ENCODE results near the gene ATF7.
"Not testable (repeated sequence)": the region's sequence is repeated elsewhere in the genome, so short reads cannot be mapped to it uniquely, and the experiment has no call there.

The ATF7 gene

DNA sequence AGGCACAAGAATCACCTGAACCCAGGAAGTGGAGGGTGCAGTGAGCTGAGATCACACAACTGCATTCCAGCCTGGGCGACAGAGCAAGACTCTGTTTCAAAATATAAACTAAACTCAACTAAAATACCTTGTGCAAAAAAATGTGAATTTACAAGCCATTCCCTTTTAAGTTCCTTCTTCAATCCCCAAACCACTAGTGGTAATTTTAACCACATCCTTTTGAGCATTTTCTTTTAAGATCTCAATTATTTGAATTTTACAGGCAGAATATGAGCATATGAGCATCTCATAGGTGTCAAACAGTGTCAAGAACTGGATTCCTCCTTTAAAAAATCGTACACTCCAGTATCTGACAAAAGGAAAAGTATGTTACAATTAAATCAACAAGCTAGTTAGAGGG, 61.9 kb downstream of the ATF7 start:
- DNase-seq: no peak

GRCh38 chr12:53563452-53564028, 62.6 kb downstream of the ATF7 start:
- DNase-seq: no peak

GRCh38 chr12:53561590-53561953, 64.6 kb downstream of the ATF7 start:
- DNase-seq: no peak

DNA sequence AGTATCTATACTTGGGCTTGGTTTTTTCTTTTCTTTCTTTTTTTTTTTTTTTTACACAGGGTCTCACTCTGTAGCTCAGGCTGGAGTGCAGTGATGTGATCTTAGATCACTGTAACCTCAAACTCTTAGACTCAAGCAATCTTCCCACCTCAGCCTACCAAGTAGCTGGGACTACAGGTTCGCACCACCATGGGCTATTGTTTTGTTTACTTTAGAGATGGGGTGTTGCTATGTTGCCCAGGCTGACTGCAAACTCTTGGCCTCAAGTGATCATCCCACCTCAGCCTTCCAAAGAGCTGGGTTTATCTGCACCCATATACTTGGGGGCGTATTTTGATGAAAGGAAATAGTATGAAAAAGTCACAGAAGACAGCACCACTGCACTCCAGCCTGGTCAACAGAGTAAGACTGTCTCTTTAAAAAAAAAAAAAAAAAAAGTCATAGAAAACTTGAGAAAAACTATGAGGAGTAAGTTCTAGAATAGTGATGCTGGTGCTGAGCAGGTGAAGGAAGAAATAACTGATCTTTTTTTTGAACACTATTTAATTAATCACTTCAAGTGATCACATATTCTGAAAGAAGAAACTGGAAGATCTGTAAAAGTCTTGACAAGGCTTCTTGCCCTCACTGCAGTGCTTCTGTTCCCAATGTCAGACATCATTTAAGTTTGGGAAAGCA, 65.1 kb downstream of the ATF7 start:
- no peak for DNase-seq

DNA sequence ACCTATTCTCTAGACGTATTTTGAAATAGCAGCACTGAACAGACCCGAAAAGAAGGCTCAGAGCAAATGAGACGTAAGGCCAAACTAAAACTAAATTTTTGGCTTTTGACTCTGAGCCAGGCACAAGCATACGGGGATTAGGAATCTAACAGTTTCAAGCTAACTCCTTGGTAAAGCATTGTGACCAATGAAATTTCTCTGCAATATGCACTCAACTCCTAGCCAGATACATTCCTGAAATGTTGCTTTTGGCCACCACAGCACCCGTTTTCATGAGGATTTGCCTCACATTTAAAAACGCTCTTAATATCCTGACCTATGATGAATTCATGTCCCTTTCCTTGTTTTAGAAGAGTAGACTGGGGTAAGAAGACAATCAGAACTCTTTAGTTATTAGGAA, 65.8 kb downstream of the ATF7 start:
- DNase-seq: no peak

DNA sequence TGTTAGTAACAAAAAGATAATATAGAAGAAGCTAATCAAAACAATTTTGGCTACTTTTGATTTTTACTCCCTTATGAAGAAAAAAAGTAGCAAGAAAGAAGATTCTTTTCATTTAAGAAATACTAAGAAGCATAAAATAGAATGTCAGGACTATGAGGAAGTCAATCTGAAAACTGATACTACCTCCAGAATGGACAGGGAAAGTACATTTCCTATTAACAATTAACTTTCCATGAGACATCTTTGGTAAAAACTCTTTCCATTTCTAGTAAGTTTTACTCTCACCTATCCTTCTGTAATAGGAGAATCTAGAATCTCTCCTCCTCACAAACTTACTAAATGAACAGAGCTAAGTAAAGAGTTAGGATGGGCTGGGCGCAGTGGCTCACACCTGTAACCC, 67.6 kb downstream of the ATF7 start:
- no peak for DNase-seq

DNA sequence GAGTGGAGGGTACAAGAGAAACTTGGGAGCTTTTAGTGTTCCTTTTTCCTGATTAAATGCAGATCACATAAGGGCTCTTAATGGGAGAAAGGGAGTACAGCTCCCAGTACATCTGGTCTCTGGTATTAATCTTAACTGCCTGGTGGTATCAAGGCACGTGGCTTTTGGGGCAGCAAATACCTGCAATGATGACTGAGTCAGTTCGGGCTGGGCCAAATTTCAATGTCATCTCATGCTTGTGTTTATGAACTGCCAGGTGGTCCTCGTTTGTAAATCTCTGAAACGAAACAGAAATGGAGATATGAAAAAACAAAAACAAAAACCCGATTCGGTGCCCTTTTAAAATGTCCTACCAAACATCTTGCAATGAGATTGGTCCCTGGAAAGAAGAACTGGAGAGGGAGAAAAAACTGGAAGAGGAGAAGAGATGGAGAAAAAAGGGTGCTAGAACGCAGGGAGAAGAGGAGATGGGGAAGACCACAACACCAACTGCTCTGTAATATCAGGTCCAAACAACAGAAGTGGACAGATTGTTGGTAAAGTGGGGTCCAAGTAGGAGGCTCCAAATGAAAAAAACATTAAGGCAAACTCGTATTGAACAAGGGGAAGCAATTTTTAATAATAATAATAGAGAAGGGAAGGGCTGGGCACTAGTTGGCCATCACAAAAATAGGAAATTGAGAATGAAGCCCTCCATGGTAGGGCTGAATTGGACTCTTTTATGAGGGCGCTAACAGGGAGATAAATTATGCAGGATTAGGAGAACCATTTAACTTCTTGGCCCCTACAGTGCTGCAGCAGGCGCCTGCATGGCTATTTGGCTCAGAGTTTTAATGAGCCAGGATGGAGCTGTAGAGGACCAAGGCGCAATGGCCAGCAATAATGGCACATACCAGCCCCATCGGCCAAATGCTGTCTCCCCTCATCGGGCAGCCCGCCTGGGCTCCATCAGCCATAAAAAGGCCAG, 73.5 kb downstream of the ATF7 start:
- DNase-seq: no peak

GRCh38 chr12:53551889-53552291, 74.3 kb downstream of the ATF7 start:
- DNase-seq: no peak

GRCh38 chr12:53550595-53550994, 75.6 kb downstream of the ATF7 start:
- DNase-seq: no peak

DNA sequence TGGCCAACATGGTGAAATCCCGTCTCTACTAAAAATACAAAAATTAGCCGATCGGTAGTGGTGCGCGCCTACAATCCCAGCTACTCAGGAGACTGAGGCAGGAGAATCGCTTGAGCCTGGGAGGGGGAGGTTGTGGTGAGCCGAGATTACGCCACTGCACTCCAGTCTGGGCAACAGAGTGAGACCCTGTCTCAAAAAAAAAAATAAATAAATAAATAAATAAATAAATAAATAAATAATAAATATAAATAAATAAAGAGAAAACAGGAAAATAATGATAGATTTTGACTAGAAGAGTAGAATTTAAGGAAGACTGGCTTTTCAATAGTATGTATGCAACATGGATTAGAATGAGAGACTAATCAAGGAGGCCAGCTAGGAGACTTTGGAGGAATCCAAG, 76.1 kb downstream of the ATF7 start:
- DNase-seq: not testable (repeated sequence)

GRCh38 chr12:53548354-53548753, 77.8 kb downstream of the ATF7 start:
- DNase-seq: not testable (repeated sequence)

DNA sequence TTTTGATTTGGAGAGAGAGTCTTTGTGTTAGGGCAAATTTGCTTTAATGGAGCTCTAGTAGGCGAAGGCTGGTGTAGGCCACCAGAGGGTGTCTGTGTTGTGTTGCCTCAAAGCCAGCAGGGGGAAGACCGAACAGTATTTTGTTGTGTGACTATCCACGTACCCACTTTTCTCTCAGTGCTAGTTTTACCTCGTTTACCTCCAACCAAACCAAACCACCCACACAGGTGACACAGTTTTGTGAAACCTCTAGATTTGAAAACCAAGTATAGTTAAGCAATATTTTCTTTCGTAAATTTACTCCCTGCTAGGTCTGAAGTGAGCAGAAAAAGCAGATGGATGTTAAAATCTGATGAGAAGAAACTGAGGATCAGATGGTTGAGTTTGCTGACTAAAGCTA, 82.6 kb downstream of the ATF7 start:
- no peak for DNase-seq

DNA sequence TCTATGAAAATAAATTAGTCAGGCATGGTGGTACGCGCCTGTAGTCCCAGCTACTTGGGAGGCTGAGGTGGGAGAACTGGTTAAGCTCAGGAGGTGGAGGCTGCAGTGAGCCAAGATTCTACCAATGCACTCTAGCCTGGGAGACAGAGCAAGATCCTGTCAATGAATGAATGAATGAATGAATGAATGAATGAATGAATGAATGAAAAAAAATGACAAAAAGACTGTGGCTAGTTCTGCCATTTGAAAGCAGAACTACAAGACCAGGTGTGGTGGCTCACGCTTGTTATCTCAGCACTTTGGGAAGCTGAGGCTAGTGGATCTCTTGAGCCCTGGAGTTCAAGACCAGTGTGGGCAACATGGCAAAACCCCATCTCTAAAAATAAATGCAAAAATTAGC, 86.7 kb downstream of the ATF7 start:
- DNase-seq: no peak

GRCh38 chr12:53538209-53538689, 87.9 kb downstream of the ATF7 start:
- DNase-seq: no peak

GRCh38 chr12:53536962-53537361, 89.2 kb downstream of the ATF7 start:
- DNase-seq: no peak

GRCh38 chr12:53533471-53533870, 92.7 kb downstream of the ATF7 start:
- no peak for DNase-seq

GRCh38 chr12:53532524-53533445, 93.4 kb downstream of the ATF7 start:
- no peak for DNase-seq

DNA sequence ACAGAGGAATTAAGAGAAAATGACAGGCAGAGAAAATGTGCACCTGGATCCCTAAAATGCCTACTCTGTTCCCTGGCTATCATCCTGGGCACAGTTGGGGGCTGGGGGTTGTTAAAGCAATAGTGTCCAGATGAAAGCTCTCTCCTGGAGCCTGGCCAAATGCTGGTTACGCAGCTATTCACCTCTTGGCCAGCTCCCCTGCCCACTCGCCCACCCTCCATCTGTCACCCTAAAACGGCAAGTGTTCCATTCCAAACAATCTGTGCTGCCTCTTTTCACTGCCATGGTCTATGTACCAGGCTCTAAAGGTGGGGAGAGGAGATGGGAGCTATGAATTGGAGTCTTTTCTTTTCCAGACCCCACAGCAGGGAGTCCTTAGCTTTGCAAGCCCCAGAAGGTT, 94.2 kb downstream of the ATF7 start:
- DNase-seq: no peak

GRCh38 chr12:53530920-53531319, 95.3 kb downstream of the ATF7 start:
- DNase-seq: no peak

- DNase-seq: no peak
These were observed 96.1 kb downstream of the ATF7 start for GRCh38 chr12:53530061-53530460.

- no peak for DNase-seq
These were observed 101.7 kb downstream of the ATF7 start for GRCh38 chr12:53524476-53524875.

DNA sequence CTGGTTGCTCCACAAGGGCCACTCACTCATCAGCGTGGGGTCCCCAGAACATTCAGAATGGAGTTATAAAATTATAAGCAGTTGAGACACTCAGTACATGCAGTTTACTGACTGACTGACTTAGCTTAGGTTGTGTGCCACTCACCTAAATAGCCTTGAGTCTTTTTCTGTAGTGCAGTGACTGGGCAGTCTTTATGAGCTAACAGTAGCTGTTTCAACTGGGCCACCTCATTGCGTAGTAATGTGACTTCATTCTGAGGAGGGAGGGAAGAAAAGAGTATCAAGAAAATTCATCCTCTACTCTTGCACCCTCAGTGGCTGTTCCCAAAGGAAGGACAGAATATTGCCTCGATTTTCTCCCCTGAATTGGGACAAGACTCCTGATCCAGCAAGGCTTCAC, 103.1 kb downstream of the ATF7 start:
- no peak for DNase-seq

GRCh38 chr12:53518381-53518780, 107.8 kb downstream of the ATF7 start:
- DNase-seq: no peak

Data from GOT3 (cell line).